Astrocyte of the cerebellum (primary cell): Measurements from ENCODE around the gene SH2D1B.

Source experiments
- DNase-seq: peaks from one replicate; pipeline ENCODE4 v3.0.0-alpha.2; 2011; ENCODE audit warnings: low read depth
- H3K4me3 ChIP-seq: 2 replicates; pipeline ENCODE4 v1.5.1; 2011; ENCODE audit warnings: mild to moderate bottlenecking, low read depth, low read length, moderate library complexity
- in situ Hi-C: cut with HindIII; loops from 2 replicates; pipeline ENCODE4 v1.10.0; 2017; ENCODE audit warnings: low sequenced_read_pairs
- TF ChIP-seq, protein P1 (sequence below): IDR thresholded peaks from 2 replicates; pipeline ENCODE4 v1.5.1; 2012; ENCODE audit warnings: low read length, low read depth, moderate library complexity, mild to moderate bottlenecking; ENCODE audit errors: missing control alignments

The SH2D1B gene

DNA sequence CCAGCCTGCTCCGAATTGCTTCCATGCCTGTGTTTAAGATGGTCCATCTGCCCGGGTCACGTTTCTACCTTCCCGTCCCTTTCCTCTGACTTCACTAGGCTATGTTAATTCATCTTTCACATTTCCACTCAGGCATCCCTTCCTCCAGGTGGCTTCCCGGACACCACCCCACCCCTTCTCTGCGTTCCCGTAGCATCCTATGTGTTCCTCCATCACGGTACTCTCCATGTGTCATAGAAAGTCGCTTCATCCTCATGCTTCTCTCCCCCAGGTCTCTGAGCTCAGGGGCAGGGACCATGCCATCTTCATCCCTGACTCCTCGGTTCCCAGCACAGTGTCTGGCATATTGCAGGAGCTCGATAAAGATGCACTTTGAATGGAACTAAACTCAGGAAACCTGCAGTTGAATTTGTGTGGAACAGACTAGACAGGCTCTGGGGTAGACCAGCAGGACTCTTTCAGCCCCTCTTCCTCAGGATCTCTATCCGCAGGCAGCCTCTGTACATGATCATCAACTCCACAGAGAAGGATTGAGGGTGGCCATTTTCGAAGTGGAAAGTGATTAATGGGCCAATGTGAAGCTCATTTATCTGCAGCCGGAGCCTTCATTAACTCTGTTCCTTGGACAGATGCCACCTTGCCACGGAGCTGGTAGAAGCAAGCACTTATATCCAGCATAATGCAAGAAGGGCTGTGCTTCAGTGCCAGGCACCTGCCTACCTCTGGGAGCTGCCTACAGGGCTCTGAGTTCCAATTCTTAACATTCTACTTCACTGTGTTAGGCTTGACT, 21.3 kb downstream of the SH2D1B start:
- in situ Hi-C loops, result loop anchor here (5.0 kb wide), 1 partner anchor 168 kb away; no protein-coding TSS in a partner anchor
- H3K4me3 ChIP-seq, result no peak overlapping the region
- TF ChIP-seq, protein P1, sequence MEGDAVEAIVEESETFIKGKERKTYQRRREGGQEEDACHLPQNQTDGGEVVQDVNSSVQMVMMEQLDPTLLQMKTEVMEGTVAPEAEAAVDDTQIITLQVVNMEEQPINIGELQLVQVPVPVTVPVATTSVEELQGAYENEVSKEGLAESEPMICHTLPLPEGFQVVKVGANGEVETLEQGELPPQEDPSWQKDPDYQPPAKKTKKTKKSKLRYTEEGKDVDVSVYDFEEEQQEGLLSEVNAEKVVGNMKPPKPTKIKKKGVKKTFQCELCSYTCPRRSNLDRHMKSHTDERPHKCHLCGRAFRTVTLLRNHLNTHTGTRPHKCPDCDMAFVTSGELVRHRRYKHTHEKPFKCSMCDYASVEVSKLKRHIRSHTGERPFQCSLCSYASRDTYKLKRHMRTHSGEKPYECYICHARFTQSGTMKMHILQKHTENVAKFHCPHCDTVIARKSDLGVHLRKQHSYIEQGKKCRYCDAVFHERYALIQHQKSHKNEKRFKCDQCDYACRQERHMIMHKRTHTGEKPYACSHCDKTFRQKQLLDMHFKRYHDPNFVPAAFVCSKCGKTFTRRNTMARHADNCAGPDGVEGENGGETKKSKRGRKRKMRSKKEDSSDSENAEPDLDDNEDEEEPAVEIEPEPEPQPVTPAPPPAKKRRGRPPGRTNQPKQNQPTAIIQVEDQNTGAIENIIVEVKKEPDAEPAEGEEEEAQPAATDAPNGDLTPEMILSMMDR, result no peak
- DNase-seq, result no peak

DNA sequence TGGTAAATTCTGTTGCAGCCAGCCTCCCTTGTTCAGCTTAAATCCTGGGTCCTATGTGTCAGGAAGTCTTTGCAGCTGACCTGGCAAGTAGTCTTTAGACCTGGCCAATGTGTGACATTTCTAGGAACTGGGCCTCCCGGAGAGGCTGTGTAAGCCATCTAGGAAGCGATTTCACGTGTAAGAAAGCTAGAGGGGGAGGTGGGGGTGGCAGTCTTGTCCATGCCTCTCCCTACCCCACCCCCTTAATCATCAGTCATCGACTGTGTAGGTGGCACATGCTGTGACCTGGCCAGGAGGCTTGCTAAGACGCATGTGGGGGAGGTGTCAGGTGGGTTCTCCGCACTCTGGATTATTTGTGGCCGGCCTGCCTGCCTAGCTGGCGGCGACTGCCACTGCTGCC, 22.0 kb downstream of the SH2D1B start:
- no peak for DNase-seq
- no peak overlapping the region for H3K4me3 ChIP-seq
- TF ChIP-seq, protein P1, result no peak
- in situ Hi-C loops, result loop anchor here (5.0 kb wide), 1 partner anchor 168 kb away; no protein-coding TSS in a partner anchor

DNA sequence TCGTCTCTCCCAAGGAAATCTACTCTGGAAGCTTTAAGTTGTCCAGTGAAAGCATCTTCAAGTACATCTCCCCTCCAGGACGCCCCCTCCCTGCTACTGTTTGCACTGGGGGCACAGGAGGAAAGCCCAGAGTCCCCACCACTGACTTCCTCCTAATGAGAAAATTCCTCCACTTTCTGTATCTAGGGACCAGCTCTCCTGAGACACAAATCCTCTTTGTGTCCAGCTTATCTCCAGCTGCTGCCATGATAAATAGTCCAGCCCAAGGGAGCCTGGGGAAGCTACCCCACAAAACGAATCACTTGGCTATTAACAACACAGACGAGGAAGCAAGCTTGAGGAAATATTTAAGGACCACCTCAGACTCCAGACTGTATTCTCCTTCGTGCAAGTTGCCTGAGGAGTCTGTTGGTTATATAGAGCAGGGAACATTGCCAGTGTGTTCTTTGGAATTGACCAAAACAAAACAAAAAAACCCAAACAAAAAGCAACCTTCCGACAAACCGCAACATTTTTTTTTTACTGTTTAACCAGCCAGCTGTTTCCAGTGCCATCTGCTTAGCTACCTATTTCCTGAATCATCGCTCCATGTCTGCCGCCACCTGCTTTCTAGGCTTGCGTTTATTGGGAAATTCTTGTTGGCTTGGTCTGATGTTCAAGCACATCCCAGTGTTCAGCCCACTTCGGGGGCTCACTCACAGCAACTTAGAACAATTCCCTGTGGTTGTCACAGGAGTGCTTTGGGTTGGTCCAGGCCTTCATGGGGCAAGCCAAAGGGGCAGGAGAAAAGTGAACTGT, 22.7 kb downstream of the SH2D1B start:
- in situ Hi-C loops, result no loop called here
- H3K4me3 ChIP-seq, result no peak overlapping the region
- peak; percentile 67 for DNase-seq
- TF ChIP-seq, protein P1, result no peak

DNA sequence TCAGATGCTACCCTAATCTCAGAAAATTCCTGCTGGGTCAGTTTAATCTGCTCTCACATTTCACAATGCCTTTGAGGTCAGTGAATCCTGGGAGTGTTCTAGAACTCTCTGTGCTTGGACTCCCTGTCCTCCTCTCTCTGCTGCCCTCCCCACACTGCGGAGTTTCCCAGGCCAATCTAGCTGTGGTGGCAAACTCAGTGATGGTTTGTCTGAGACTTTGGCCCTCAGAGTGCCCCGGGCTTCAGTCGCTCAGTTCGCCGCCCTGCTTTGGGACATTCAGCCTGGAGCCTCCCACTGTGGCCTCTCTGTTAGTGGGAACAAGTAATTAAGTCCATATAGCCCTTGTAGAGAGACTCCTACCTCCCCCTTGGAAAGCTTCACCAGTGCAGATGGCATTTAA, 23.3 kb downstream of the SH2D1B start:
- no peak for DNase-seq
- in situ Hi-C loops, result no loop called here
- H3K4me3 ChIP-seq, result no peak overlapping the region
- TF ChIP-seq, protein P1, result no peak

DNA sequence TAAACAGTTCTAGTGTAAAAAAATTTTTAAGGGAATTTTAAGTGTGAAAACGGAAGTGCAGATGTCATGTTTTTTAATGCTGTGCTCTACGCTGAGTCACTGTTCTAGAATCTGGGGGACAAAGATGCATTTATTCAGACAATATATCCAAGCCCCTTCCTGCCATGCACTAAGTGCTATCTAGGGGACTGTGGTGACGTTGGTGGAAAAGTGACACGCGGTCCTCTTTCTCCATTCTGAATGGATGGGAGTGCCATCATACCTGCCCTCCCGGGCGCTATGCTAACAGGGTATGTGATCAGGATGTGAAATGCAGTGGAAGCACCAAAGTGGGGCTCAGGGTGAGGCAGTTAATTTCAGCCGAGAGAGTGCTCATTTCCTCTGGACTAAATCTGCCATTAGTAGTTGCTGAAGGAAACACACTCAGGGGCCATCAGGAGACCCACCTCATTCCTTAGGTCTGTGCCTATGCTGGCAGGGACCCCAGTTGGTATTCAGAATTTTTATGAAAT, 23.8 kb downstream of the SH2D1B start:
- TF ChIP-seq, protein P1, result no peak
- no peak for DNase-seq
- H3K4me3 ChIP-seq, result no peak overlapping the region
- in situ Hi-C loops, result no loop called here

DNA sequence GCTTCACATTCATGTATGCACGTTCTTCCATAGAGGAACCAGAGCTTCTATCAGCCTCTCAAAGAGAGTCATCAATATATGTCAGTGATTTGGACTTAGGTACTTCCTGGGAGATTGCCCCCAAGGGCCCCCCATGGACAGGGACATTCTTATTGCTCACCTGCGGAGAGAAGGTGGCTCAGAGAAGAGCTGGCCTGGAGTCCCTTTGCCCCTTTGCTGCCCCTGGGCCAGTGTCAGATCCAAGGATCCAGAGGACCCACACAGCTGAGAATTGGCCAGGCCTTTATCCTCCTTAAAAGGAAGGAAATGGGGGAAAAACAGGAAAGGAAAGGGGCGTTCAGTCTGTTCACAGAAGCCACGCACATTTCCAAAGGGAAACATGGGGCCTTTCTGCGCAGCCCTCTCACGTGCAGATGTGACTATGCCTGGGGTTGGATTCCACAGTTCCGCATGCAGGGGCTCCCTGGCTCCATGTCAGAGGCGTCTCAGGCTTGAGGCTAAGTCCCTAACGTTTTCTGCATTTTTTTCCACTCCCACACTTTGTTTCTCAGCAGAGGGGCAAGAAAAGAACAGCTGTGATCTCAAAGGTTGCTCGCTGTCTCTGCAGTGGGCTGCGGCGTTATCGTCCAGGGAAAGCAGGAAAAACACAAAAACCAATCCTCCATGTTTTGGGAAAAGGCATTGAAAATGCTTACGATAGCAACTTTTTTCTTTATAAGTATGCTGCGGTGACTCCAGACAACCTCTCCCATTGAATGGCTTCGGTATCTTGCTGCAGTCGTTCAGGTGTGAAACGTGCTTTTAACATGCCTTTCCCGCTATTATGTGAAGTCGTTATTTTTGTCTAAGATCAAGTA, 24.5 kb downstream of the SH2D1B start:
- H3K4me3 ChIP-seq, result no peak overlapping the region
- TF ChIP-seq, protein P1, result no peak
- DNase-seq, result no peak
- in situ Hi-C loops, result no loop called here
